NAMALWA (cell line): Measurements from ENCODE around the gene RB1.
"Not testable (repeated sequence)": the region's sequence is repeated elsewhere in the genome, so short reads cannot be mapped to it uniquely, and the experiment has no call there.

ENCODE experiments used
- DNase-seq: peaks from one replicate; pipeline ENCODE4 v3.0.0-alpha.2; 2015; ENCODE audit warnings: low spot score

RB1 gene

DNA sequence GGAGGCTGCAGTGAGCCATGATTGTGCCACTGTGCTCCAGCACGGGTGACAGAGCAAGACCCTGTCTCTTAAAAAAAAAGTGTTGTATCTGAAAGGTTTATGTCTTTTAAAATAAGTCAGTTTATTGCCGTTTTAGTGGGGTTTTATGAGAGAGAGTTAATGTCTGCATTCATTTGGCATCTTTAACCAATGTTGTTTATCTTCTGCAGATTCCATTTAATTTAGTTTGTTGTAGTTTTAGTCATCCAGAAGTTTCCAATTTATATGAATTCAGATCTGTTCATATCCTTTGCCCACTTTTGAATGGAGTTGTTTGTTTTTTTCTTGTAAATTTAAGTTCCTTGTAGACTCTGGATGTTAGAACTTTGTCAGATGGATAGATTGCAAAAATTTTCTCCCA, 146.1 kb downstream of the RB1 start:
- no peak for DNase-seq

DNA sequence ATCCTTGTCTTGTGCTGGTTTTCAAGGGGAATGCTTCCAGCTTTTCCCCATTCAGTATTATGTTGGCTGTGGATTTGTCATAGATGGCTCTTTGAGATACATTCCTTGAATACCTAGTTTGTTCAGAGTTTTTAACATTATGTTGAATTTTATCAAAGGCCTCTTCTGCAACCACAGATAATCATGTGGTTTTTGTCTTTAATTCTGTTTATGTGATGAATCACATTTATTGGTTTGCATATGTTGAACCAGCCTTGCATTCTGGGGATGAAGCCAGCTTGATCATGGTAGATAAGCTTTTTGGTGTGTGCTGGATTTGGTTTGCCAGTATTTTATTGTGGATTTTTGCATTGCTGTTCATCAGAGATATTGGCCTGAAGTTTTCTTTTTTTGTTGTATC, 147.6 kb downstream of the RB1 start:
- not testable (repeated sequence) for DNase-seq

DNA sequence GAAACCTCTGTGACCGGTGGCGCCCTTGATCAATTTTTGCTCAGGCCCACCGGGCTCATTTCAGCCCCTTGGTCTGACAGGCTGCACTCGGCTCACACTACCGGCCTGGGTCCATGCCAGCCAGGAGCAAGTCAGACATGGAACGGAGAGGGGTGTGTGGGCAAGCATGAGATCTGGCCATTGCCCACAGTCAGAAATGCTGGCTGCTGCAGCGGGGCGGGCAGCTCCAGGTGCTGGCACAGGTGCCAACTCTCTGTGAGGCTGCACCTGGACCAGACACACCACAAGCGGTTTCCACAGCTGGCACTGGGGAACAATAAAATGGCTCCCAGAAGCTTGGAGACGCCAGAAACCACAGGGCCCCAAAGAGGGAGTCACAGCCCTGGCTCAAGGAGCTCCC, 153.0 kb downstream of the RB1 start:
- no peak for DNase-seq

DNA sequence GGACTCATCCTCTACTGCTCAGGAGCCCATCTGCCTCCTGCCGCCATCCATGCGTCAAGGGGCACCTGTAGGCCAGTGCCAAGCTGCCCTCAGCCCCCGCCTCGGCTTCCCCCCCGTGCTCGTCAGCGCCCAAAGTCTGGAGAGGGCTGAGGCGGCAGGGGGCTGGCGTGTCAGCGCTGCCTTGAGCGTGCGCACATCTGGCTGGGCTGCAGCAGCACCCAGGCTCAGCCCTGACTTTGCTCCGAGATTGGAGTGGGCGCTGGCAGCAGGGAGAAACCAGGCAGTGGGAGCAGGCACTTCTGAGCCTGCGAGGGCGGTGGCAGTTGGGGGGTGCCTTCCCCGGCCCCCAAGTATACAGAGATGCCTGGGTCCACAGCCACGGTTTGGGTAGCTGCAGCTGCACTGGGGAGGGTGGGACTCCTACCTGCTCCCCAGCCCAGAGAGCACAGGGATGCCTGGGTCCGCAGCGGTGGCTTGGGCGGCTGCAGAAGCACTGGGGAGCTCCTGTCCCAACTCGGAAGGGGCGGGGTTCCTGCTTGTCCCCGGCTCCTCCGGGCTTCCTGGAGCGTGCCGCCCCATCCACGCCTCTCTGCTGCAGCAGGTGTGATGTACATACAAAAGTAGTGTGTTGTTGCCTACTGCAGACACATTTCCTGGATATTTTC, 154.2 kb downstream of the RB1 start:
- DNase-seq, result no peak

DNA sequence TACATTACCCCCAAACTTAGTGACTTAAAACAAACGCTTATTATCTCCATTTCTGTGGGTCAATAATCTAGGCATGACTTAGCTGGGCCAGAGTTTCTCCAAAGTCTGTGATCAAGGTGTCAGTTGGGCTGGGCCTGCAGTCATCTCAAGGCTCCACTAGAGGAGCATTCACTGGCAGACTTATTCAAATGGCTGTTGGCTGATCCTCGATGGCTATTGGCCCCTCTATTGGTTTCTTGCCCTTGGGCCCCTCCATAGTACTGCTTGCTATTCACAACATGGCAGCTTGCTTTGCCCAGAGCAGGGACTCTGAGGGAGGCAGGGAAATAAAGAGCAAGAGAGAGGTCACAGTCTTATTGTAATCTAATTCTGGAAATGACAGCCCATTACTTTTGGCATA, 171.7 kb downstream of the RB1 start:
- peak; percentile 12 for DNase-seq

DNA sequence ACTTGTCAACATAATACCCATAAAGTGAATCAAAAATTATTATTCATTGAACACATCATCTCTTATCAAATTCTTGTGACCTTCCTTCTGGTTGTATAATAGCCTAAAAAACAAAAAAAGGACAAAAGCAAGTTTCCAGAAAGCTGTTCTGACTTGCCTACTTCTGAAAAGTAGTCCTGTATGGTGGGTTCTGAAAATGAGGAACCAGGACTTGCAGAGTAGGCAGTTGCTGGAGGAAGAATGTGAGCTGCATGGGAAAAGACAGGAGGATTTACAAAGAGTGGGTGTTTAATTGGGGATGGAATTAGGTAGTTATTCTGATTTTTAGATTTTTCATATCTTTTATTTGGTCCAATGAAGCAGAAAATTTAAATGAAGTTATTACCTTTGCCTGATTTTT, 172.7 kb downstream of the RB1 start:
- no peak for DNase-seq

DNA sequence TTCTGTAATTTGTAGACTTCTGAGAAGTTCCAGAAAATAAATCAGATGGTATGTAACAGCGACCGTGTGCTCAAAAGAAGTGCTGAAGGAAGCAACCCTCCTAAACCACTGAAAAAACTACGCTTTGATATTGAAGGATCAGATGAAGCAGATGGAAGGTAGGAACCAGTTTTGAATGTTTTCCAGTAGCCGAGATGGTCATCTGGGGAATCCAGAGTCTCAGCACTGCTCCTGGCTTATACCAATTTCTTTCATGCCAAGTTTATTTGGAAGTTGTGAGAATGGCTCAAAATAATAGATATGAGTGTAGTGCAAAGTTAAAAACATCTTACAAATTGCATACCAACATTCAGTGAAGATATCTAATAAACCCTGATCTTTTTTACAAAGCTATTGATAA, 173.1 kb downstream of the RB1 start:
- DNase-seq, result no peak

DNA sequence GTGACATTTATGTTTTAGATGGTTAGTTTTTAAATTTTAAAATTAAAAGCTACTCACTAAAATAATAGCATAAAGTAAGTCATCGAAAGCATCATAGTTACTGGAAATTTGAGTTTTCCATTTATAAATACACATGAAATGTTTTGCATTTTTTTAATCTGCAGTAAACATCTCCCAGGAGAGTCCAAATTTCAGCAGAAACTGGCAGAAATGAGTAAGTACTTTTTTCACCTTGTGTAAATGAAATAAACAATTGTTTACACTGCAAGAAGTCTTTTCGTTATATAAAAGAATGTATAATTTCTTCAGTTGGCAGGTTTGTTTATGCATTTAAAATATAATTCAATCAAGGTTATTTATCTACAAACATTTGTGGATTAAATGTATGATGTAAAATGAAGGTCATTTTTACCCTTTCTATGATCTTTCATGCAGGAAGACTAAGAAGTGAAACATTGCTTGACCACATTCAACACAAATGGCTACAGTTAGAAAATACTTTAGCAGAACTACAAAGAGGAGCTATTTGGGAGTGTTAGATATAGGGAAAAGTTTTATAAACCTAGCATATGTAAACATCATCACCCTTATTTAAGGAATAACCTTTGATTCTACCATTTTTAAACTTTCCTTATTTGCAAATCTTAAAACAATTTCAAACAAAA, 173.8 kb downstream of the RB1 start:
- no peak for DNase-seq

DNA sequence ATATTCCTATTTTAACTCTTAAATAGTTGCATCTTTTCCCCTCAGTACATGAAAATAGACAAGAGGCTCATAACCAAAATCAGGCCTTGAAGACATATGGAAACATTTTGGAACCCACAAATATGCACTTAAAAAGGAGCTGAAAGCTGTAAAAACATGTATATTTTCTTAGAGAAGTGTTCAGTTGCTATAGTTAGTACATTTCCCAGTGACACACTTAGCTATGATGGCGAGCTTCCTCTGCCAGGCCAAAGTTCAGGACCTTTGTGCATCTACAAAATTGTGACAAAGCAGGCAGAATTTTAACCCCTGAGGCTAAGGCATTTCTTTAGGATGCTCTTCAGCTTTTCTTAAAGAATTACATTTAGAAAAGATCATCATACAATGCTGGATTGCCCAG, 174.8 kb downstream of the RB1 start:
- no peak for DNase-seq

DNA sequence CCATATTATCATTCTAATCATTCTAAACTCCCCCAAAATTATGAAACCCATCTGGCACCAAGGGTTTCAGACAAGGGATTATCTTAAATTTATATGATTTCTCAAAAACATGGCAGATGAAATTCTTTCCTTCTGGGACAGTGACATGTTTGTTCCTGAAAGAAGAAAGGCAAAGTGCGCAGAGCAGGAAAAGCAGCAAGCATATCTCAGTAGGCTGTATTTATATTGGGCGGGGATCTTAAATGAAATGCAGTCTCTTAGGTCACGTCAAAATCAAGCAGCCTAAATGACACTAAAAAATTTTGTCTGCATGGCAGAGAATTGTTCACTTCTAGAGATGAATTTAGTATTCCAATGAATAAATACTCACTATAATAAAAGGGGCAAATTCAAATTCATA, 180.0 kb downstream of the RB1 start:
- DNase-seq, result no peak

DNA sequence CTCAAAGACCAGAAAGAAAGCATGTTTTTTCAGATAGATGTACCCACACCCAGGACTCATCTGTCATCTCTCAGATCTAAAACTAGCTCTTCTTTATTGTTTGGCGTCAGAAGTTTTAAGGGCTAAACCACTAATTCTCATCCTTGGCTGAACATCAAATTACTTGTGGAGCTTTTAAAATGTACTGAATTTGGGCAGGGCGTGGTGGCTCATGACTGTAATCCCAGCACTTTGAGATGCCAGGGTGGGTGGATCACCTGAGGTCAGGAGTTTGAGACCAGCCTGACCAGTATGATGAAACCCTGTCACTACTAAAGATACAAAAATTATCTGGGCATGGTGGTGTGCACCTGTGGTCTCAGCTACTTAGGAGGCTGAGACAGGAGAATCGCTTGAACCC, 181.9 kb downstream of the RB1 start:
- DNase-seq, result no peak

DNA sequence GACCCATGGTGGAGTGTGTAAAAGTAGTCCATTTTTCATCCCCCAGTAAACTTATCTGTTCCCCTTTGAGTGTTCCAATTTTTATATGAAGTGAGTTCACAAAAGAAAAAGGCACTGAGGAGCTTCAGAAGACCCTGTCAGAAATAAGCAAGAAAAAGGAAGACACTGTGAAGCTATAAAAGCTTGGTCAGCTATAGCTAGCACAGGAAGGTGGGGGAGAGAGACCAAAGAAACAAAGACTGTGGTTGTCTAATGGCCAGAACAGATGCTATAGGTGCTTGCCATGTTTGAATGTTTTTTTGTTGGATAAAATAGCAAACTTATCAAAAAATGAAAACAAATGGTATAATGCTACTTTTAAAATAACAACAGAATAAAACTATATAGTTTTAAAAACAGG, 182.8 kb downstream of the RB1 start:
- no peak for DNase-seq

DNA sequence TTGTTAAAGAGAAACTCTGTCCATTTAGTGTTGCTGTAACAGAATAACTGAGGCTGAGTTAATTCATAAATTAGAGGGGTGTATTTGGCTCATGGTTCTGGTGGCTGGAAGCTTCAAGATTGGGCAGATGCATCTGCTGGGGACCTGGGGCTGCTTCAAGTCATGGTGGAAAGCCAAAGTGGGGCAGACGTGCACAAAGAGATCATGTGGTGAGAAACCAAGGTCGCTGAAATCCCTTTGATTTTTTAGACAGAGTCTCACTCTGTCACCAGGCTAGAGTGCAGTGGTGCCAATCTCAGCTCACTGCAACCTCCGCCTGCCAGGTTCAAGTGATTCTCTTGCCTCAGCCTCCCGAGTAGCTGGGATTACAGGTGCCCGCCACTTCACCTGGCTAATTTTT, 183.3 kb downstream of the RB1 start:
- no peak for DNase-seq

DNA sequence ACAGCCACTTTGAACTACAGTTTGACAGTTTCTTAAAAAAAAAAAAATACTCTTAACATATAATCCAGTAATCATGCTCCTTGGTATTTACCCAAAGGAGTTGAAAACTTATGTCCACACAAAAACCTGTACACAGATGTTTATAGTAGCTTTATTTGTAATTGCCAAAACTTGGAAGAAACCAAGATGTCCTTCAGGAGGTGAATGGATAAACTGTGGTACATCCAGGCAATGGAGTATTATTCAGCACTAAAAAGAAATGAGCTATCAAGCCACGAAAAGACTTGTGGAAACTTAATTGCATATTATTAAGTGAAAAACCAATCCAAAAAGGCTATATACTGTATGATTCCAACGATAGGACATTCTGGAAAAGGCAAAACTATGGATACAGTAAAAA, 184.4 kb downstream of the RB1 start:
- no peak for DNase-seq

DNA sequence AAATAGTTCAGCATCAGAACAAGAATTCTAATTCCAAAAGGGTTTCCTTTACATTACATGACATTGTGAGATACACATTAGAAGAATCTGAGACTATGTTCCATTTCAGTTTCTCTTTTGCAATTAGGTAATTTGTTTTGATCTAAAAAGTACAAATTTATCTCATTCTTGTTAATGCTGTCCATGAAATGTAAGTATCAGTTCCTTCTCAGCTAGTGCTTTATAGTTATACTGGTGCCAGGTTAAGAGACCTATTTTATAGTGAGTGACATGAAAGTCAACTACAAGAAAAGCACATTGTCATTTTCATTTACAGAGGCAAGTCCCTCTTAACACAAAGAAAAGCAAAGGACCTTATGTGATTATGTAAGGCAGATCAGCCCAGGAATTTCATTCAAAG, 185.4 kb downstream of the RB1 start:
- DNase-seq, result no peak

DNA sequence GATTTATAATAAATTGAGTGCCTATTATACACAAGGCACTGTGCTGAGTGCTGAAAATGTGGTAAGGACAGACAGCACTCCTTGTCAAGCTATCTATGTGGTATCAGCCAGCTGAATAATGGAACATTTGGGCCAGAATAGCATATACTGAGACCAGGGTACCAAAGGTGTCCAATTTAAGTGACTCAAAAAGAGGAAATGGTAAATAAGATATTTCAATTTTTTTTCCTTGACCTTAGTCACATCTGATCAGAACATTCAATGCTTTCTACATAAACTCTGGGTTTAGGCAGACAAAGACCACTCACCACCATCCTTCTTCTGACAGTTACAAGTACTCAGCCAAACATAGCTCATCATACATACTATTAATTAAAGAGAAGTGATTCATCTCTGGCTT, 186.1 kb downstream of the RB1 start:
- DNase-seq, result no peak

DNA sequence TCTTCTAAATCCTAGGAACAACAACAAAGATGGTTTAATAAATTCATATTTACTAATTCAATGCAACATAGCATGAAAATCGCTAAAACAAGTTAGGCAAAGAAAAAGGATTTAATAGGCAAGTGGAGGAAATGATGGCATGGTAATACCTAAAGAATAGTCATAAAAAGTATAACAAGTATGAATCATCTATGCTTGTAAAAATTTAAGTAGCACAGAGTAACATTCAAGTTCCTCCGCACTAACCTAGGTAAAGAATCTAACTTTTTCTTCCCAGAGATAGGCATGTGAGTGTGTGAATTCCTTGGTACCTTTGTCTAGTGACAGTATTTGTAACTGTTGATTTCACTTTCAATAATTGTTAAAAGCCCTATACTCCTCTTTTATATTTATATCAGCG, 186.7 kb downstream of the RB1 start:
- DNase-seq, result no peak

DNA sequence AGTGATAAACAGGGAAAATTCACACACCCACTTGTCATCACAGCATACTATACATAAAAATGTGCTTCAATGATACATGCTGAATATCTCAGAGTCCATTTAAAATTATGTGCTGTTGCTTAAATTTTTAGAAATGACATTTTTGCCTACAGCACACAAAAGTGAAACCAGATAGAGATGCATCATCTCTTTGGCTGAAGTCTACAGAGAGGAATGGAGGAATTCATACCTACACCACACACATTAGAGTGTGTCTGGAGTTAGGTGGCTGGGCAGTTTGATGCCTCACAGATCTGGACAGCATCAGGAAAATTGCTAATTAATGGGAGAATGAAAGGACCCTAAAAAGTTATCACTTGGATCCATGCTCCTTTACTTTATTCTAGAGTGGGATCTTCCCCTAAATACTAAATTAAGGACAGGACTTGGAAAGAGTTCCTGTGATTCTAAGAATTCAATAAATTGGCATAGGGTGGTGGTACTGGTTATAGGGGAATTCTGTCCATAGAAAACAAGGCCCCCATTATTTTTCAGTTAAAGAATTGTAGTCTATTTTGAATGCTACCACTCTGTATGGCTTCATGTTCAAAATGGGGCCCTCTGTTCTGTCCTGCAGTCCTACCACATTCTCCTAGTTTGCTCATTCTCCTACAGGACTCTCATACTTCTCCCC, 188.0 kb downstream of the RB1 start:
- DNase-seq, result no peak

DNA sequence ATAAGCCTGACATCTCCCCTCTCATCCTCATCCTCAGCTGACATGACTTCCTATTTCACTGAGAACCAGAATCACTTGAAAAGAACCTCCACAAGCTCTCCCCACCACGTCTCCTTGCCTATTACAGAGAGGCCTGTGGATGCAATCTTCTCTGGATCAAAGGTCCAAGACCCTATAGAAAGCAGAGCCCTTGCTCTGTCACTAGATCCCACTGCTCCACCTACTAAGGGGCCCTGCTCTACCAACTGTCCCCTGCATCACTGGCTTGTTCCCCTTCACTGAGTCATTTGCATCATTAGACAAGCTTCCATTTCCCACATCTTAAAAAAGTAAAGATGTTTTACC, 188.5 kb downstream of the RB1 start:
- DNase-seq, result no peak

DNA sequence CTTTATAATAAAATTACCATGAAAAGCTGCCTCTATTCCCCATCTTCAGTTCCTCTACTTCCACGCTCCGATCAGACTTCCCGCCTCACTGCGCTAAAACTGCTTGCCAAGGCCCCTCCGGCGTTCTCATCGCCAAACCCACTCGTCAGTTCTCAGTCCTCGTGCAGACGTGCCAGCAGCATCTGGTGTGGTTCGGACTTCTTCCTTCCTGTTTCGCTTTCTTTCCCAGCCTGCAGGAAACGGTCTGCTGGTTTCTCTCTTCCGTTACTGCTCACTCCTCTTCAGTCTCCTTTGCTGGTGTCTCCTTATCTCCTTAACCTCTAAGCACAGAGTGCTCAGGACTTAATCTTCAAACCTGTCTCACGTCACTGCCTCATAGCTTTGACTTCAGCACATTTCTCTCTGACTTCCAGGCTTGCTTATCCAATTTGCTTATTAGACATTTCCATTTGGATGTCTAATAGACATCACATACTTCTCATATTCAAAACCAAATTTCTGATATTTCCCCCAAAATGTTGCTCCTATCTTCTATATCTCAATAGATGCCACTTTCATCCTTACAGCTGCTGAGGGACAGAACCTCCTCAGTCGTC, 189.0 kb downstream of the RB1 start:
- DNase-seq, result peak; percentile 94

DNA sequence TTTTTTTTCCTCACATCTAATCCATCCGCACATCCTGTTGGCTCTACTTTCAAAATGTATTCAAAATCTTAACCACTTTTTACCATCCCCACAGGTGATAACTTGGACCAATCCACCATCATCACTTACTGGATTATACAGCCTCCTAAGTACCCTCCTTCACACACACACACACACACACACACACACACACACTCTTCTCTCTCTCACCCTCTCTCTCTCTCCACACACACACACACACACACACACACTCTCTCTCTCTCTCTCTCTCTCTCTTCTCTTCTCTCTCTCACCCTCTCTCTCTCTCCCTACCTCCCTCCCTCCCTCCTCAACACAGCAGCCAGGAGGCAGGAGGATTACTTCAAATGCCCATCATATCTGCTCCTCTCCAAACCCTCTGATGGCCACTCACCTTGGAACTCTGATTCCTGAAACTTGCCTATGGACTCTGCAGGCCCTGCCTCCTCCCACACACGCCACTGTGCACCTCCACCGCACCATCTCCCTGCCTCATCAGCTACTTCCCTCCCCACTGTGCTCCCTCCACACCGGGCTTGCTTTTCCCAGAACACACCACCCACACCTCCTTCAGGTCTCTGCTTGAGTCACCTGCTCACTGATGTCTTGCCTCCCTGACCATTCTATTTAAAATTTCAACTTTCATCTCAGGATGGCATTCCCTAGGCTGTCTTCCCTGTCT, 189.7 kb downstream of the RB1 start:
- DNase-seq, result no peak

DNA sequence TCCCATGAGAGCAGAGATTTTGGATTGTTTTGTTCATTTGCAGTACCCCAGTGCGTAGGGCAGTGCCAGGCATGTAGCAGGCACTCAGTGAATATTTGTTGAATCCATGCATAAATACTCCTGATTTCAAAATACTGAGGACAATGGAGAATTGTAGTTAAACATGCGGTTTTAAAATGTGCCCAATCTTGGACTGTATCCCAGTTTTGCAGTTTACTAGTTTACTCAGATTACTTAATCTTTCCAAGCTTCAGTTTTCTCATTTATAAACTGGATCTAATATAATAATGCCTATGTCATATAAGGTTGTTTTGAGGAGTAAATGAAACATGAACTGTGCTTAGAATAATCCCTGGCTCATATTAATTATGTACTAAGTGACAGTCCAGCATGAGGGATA, 190.3 kb downstream of the RB1 start:
- no peak for DNase-seq

DNA sequence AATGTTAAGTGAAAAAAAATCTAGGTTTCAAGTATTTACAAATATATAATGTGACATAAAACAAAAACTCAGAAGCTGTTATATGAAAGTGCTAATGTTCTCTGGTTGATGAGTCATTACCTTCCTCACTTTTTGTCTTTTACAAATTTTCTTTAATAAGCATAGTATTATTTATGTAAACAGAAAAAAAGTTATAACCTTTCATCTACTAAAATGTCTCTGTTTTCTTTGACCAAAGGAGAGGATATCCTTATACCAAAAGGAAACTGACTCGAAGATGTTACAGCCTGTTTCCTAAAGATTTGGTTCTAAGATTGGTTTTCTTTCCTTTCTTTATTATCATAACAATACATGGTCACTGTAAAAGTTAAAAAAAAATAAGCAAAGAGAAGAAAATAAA, 191.3 kb downstream of the RB1 start:
- DNase-seq, result no peak
